ENCODE results near the gene CNOT9. TPM values are rescaled to one million over a fixed set of nuclear protein-coding genes. Genes with fewer than 3 reads are reported as not detected.

CNOT9 gene
- polyA plus RNA-seq, 3 donors, result 14.5 to 21.5 (median 18.4) TPM

GRCh38 chr2:218618102-218618860, 49.6 kb downstream of the CNOT9 start:
- intact Hi-C loops (cut with micrococcal nuclease), result no loop called here
- Histone ChIP-seq H4K20me1 (ENCODE audit: insufficient read depth, low read length) (no peaks in the 10 kb centered on the region), H3K79me2 (ENCODE audit: insufficient read depth, low read length) (no peaks in the 10 kb centered on the region), H3K9me3 (replicated peaks in 1 of 2; ENCODE audit: control insufficient read depth in 1 of 2, insufficient read depth in 1 of 2, low read length in 2 of 2) (no peaks in the 10 kb centered on the region), H3K4me1 (ENCODE audit: control insufficient read depth in 1 of 2, insufficient read depth in 2 of 2, low read length in 2 of 2) (peaks cover 9% of the 10 kb centered on the region in 2 donors), H2AFZ (ENCODE audit: insufficient read depth, low read depth, low read length, poor library complexity, severe bottlenecking) (no peak overlapping the region), H3K4me3 (replicated peaks in 1 of 3; ENCODE audit: low read depth in 2 of 3, low read length in 3 of 3) (no peak overlapping the region), H3K9ac (ENCODE audit: insufficient read depth, low read length, poor library complexity, severe bottlenecking) (no peak overlapping the region), H3K36me3 (replicated peaks in 1 of 2; ENCODE audit: control insufficient read depth in 1 of 2, insufficient read depth in 2 of 2, low read length in 2 of 2) (no peaks in the 10 kb centered on the region), H3K27ac (ENCODE audit: low read depth in 1 of 2, low read length in 2 of 2) (no peak overlapping the region), H3K27me3 (ENCODE audit: control insufficient read depth in 2 of 2, insufficient read depth in 2 of 2, low read length in 2 of 2) (no peaks in the 10 kb centered on the region), H3K4me2 (replicated peaks; ENCODE audit: extremely low read depth, low read length, poor library complexity, severe bottlenecking) (no peak overlapping the region)
- H3K27me3 Mint-ChIP-seq (ENCODE audit: low read depth in 3 of 3), result peaks cover 0 to 3% (median 2%) of the 10 kb centered on the region in 3 donors
- H3K4me3 Mint-ChIP-seq, result no peak overlapping the region
- no peaks in the 10 kb centered on the region for H3K36me3 Mint-ChIP-seq
- TF ChIP-seq CTCF (IDR thresholded peaks at IDR 0.05), result no peak
- no peak for DNase-seq
- peaks cover 0 to 1% (median 0%) of the 10 kb centered on the region in 7 donors for H3K9me3 Mint-ChIP-seq
- 96% methylated on average over 9 of the region's 9 CpGs for WGBS (ENCODE audit: insufficient coverage)
- H3K27ac Mint-ChIP-seq, result peak overlapping the region in 1 of 7 donors; percentile 35
- H3K4me1 Mint-ChIP-seq, result peaks cover 12% of the 10 kb centered on the region

GRCh38 chr2:218621007-218621406, 52.4 kb downstream of the CNOT9 start:
- Histone ChIP-seq H2AFZ (ENCODE audit: insufficient read depth, low read depth, low read length, poor library complexity, severe bottlenecking) (no peak overlapping the region), H3K27ac (ENCODE audit: low read depth in 1 of 2, low read length in 2 of 2) (no peak overlapping the region), H3K9ac (ENCODE audit: insufficient read depth, low read length, poor library complexity, severe bottlenecking) (no peak overlapping the region), H3K27me3 (ENCODE audit: control insufficient read depth in 2 of 2, insufficient read depth in 2 of 2, low read length in 2 of 2) (no peaks in the 10 kb centered on the region), H3K9me3 (replicated peaks in 1 of 2; ENCODE audit: control insufficient read depth in 1 of 2, insufficient read depth in 1 of 2, low read length in 2 of 2) (no peaks in the 10 kb centered on the region), H3K4me2 (replicated peaks; ENCODE audit: extremely low read depth, low read length, poor library complexity, severe bottlenecking) (no peak overlapping the region), H3K79me2 (ENCODE audit: insufficient read depth, low read length) (no peaks in the 10 kb centered on the region), H3K4me1 (ENCODE audit: control insufficient read depth in 1 of 2, insufficient read depth in 2 of 2, low read length in 2 of 2) (peaks cover 18% of the 10 kb centered on the region in 2 donors), H3K36me3 (replicated peaks in 1 of 2; ENCODE audit: control insufficient read depth in 1 of 2, insufficient read depth in 2 of 2, low read length in 2 of 2) (no peaks in the 10 kb centered on the region), H3K4me3 (replicated peaks in 1 of 3; ENCODE audit: low read depth in 2 of 3, low read length in 3 of 3) (no peak overlapping the region), H4K20me1 (ENCODE audit: insufficient read depth, low read length) (no peaks in the 10 kb centered on the region)
- Mint-ChIP-seq H3K27ac (no peak overlapping the region), H3K4me1 (peaks cover 19% of the 10 kb centered on the region), H3K9me3 (peaks cover 0 to 1% (median 0%) of the 10 kb centered on the region in 7 donors), H3K27me3 (ENCODE audit: low read depth in 3 of 3) (peaks cover 0 to 4% (median 2%) of the 10 kb centered on the region in 3 donors), H3K4me3 (no peak overlapping the region), H3K36me3 (no peaks in the 10 kb centered on the region)
- DNase-seq, result no peak
- intact Hi-C loops (cut with micrococcal nuclease), result no loop called here
- WGBS (ENCODE audit: insufficient coverage), result no CpG with 5 or more reads among the region's 7 CpGs
- TF ChIP-seq CTCF (IDR thresholded peaks at IDR 0.05), result no peak
